GM12891 (cell line): Measurements from ENCODE around the gene TRAPPC10.

Experiments used
- POLR2A ChIP-seq: IDR thresholded peaks from 2 replicates; pipeline ENCODE4 v1.6.1; 2011; ENCODE audit warnings: low read depth, low read length, control low read depth
- POLR2AphosphoS5 ChIP-seq: IDR thresholded peaks from 2 replicates; pipeline ENCODE4 v1.6.1; 2011; ENCODE audit warnings: low read depth, low read length, control low read depth
- POU2F2 ChIP-seq: IDR thresholded peaks from 2 replicates; pipeline ENCODE4 v1.6.1; 2011; ENCODE audit warnings: low read depth, mild to moderate bottlenecking, control low read depth, low read length, moderate library complexity

DNA sequence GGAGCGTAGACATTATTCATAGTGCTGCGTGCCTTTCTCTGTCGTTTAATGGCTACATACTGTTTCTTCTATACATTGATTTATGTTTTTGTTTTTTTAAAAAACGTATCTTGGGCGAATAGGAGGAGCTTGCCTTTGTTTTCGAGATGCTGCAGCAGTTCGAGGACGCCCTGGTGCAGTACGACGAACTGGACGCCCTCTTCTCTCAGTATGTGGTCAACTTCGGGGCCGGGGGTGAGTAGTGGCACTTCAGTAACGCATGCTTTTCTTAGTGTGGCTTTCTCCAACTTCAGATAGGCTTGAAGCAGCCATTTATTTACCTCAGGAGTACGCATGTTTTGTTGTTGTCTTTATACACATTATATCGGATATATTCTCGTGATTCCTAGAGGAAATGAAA is 46.9 kb downstream of the TRAPPC10 start:
- TF ChIP-seq POU2F2 (no peak), POLR2A (no peak), POLR2AphosphoS5 (no peak)
